GM10266 (cell line): Measurements from ENCODE around the gene COPS7B.

Experiments used
- DNase-seq: peaks from one replicate; pipeline ENCODE4 v3.0.0; 2012; ENCODE audit errors: extremely low spot score
- TF ChIP-seq, protein P1 (sequence below): IDR thresholded peaks from 2 replicates; pipeline ENCODE4 v1.5.1; 2012; ENCODE audit warnings: mild to moderate bottlenecking, low read depth; ENCODE audit not compliant: control insufficient read depth, insufficient read depth; ENCODE audit errors: missing control alignments

Gene COPS7B

DNA sequence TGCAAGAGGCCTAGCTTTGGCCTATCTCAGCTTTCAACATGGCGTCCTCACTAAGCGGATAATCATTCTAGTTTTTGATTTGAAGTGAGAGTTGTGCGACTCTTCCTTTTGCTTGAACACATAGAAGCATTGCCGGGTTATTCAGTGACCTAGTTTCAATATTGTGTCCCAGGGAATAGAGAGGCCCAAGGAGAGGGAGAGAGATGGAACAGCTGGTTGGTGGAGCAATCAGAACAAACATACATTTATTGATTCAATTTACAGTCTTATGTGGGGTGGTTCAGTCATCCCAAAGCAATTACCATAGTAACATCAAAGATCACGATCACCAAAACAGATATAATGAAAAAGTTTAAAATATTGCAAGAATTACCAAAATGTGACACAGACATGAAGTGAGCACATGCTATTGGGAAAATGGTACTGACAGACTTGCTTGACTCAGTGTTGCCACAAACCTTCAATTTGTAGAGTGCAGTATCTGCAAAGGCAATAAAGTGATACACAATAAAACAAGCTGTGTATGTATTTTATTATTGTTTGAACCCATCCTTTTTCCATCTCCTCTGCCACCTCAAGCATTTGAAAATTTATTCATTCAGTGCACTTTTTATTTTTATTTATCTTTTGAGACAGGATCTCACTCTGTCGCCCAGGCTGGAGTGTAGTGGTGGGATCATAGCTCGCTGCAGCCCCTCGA lies 30.2 kb downstream of the COPS7B start:
- DNase-seq = no peak
- TF ChIP-seq, protein P1, sequence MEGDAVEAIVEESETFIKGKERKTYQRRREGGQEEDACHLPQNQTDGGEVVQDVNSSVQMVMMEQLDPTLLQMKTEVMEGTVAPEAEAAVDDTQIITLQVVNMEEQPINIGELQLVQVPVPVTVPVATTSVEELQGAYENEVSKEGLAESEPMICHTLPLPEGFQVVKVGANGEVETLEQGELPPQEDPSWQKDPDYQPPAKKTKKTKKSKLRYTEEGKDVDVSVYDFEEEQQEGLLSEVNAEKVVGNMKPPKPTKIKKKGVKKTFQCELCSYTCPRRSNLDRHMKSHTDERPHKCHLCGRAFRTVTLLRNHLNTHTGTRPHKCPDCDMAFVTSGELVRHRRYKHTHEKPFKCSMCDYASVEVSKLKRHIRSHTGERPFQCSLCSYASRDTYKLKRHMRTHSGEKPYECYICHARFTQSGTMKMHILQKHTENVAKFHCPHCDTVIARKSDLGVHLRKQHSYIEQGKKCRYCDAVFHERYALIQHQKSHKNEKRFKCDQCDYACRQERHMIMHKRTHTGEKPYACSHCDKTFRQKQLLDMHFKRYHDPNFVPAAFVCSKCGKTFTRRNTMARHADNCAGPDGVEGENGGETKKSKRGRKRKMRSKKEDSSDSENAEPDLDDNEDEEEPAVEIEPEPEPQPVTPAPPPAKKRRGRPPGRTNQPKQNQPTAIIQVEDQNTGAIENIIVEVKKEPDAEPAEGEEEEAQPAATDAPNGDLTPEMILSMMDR = no peak

- no peak for DNase-seq
- TF ChIP-seq, protein P1 = no peak
These were observed 33.3 kb downstream of the COPS7B start for GRCh38 chr2:231819447-231820042.

GRCh38 chr2:231820786-231821303 lies 34.6 kb downstream of the COPS7B start:
- DNase-seq = no peak

DNA sequence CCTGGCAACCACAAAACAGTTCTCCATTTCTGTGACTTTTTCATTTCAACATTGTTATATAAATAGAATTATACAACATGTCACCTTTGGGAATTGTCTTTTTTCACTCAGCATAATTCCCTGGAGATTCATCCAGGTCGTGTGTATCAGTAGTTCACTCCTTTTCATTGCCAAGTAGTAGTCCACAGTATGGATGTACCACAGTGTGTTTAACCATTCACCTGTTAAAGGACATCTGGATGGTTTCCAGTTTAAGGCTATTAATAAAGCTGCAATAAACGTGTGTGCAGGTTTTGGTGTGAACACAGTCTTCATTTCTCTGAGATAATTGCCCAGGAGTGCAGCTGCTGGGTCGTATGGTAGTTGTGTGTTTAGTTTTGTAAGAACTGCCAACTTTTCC lies 35.7 kb downstream of the COPS7B start:
- DNase-seq = no peak
- TF ChIP-seq, protein P1 = no peak

More at GRCh38 chr2:231820786-231821303, 34.6 kb downstream of the COPS7B start:
- TF ChIP-seq, protein P1 = no peak

- no peak for DNase-seq
- TF ChIP-seq, protein P1 = no peak
These were observed 66.9 kb downstream of the COPS7B start for GRCh38 chr2:231853105-231853504.

- DNase-seq = no peak
- TF ChIP-seq, protein P1 = no peak
These were observed 68.4 kb downstream of the COPS7B start for GRCh38 chr2:231854616-231855125.

GRCh38 chr2:231856959-231857358 lies 70.7 kb downstream of the COPS7B start:
- TF ChIP-seq, protein P1 = no peak
- no peak for DNase-seq
